GM13977 (cell line): ENCODE data around the gene PHKG1.
A peak's percentile ranks its signal among the peaks of the same experiment; 100 is the strongest.
"Not testable (repeated sequence)": the region's sequence is repeated elsewhere in the genome, so short reads cannot be mapped to it uniquely, and the experiment has no call there.

ENCODE experiments used
- DNase-seq: peaks from one replicate; pipeline ENCODE4 v3.0.0; 2012; ENCODE audit warnings: low spot score
- in situ Hi-C: fragments of 300-500 bp; cut with MboI; formaldehyde crosslinking; loops from one replicate; pipeline ENCODE4 v1.12.0; 2022; ENCODE audit warnings: low sequenced_read_pairs, low pct_unique_long_range_greater_than_20kb, mixed read lengths, inconsistent platforms; ENCODE audit not compliant: unreplicated experiment
- TF ChIP-seq, protein P1 (sequence below): IDR thresholded peaks from 2 replicates; pipeline ENCODE4 v1.5.1; 2012; ENCODE audit warnings: mild to moderate bottlenecking, control low read depth; ENCODE audit not compliant: insufficient read depth; ENCODE audit errors: extremely low read depth, missing control alignments

PHKG1 gene

DNA sequence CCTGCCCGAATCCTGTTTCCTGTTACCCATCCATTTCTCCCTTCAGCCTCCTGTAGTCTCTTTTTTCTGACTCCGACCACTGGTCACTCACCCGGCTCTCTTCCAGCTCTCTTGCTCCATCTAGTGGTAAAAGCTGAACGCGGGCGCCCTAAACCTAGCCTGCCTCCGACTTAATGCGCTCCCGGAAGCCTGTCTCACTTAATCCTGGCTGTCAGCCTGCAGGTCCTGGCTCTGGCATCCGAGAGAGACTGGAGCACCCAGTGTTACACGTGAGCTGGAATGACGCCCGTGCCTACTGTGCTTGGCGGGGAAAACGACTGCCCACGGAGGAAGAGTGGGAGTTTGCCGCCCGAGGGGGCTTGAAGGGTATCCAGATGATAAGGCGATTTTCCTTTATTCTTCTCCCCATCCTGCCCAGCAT is 18.4 kb downstream of the PHKG1 start:
- in situ Hi-C loops: loop anchor here (10.0 kb wide), 1 partner anchor 70 kb away; no protein-coding TSS in a partner anchor
- TF ChIP-seq, protein P1, sequence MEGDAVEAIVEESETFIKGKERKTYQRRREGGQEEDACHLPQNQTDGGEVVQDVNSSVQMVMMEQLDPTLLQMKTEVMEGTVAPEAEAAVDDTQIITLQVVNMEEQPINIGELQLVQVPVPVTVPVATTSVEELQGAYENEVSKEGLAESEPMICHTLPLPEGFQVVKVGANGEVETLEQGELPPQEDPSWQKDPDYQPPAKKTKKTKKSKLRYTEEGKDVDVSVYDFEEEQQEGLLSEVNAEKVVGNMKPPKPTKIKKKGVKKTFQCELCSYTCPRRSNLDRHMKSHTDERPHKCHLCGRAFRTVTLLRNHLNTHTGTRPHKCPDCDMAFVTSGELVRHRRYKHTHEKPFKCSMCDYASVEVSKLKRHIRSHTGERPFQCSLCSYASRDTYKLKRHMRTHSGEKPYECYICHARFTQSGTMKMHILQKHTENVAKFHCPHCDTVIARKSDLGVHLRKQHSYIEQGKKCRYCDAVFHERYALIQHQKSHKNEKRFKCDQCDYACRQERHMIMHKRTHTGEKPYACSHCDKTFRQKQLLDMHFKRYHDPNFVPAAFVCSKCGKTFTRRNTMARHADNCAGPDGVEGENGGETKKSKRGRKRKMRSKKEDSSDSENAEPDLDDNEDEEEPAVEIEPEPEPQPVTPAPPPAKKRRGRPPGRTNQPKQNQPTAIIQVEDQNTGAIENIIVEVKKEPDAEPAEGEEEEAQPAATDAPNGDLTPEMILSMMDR: peak; percentile 84
- peak; percentile 78 for DNase-seq

DNA sequence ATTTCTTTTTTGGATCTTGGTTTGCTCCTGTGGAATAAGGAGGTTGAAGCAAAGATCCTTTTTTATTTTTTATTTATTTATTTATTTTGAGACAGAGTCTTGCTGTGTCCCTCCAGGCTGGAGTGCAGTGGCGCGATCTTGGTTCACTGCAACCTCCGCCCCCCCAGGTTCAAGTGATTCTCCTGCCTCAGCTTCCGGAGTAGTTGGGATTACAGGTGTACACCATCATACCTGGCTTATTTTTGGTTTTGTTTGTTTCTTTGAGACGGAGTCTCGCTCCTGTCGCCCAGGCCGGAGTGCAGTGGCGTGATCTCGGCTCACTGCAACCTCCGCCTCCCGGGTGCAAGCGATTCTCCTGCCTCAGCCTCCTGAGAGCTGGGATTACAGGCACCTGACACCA is 26.4 kb downstream of the PHKG1 start:
- in situ Hi-C loops, DNase-seq: not testable (repeated sequence)

DNA sequence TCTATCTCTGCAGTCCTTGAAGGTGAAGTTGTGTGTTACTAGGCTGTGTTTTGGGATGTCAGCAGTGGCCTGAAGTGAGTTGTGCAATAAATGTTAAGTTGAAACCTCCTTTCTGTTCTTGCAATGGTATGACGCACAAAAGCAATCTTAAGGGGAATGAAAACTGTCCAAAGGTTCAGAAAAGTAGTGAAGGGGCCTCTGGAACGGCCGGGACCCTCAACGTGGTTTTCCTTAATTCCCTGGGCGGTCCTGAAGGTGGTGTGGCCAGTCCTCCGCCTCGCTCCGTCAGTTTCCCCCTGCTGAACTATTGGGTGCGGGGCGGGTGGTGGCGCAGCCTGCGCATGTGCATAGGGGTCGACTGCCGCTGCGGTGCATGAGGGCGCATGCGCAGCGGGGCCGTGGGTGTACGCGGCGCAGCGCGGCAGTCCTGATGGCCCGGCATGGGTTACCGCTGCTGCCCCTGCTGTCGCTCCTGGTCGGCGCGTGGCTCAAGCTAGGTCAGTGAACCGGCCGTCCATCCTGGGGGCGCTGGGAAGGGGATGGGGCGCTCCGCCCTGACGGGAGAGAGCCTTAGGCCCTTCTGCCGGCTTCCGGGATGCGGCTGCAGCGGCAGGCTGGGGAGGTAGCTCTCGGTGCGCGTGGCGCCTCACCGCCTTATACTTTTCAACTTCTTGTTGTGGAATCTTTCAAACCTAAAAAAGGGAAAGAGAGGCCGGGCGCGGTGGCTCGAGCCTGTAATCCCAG is 28.7 kb downstream of the PHKG1 start, which contains the start of gene SUMF2:
Gene SUMF2, plus strand, starts transcription at position 405 of the 744 bp plus-strand sequence. Its CDS starts 26 bp downstream, at position 431.
- TF ChIP-seq, protein P1: peak; percentile 22
- peak; percentile 96 for DNase-seq
- in situ Hi-C loops: no loop called here

DNA sequence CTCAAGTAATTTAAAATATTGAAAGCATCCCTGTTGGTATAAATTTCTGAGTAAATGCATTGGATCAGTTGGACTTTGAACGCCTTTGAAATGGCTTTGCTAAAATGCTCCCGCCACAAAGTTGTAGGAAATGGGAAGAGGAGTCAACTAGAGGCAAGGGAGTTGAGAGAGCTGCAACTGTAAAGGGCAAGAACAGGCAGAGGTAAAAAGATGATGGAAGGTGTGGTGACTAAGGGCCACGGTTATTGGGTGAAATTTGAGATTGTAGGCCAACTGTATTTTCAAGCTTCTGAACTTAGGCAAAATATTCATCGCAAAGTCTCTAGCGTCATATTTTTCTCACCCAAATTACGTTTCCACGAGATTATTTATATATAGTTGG is 29.3 kb downstream of the PHKG1 start:
- TF ChIP-seq, protein P1: no peak
- in situ Hi-C loops: no loop called here
- DNase-seq: no peak

DNA sequence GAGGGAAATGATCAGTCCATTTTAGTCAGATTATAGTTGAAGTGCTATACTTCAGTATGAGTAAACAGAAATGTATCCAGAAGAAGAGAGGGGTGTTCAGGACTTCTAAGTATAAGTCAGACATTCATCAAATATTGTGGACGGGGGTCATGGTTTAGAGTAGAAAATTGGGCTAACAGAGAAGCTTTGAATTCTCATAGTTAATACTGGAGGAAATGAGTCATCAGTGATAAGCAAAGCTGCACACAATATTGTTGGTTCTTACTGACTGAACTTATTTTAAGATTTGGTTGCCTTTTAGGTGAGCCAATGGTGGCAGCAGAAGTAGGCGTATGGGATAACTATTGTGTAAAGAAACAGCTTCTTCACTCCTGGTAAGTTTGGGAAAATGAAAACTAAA is 30.4 kb downstream of the PHKG1 start:
- in situ Hi-C loops: no loop called here
- DNase-seq: no peak
- TF ChIP-seq, protein P1: no peak

DNA sequence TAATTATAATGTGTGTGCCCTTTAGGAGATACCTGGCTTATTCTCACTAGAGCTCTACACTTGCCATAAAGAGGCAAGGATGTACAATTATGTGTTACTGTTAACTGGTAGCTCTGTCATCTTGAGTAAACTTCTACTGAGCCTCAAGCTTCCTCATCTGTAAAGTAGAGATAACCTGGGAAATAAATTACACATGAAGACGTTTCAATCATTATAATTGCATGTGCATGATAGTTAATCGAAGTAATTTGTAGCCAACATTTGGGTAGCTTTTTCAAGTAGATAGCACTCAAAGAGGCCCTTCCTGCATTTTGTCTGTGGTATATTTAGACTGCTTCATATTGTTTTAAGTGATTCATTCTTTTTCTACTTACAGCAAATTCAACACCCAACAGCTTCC is 38.8 kb downstream of the PHKG1 start:
- TF ChIP-seq, protein P1: no peak
- DNase-seq: no peak
- in situ Hi-C loops: no loop called here

DNA sequence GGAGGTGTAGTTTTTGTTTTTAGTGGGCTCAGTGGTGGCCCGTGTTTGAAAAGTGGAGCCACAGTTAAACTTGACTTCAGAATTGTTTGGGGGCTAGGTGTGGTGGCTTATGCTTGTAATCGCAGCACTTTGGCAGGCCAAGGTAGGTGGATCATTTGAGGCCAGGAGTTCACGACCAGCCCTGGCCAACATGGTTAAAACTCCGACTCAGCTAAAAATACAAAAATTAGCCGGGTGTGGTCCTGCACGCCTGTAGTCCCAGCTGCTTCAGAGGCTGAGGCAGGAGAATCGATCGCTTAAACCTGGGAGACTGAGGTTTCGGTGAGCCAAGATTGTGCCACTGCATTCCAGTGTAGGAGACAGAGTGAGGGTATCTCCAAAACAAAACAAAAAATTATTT is 39.4 kb downstream of the PHKG1 start:
- in situ Hi-C loops: no loop called here
- TF ChIP-seq, protein P1: no peak
- no peak for DNase-seq
